Umbilical cord (tissue), 2 donors: Measurements from ENCODE around the gene PKP3. TPM values are rescaled to one million over a fixed set of nuclear protein-coding genes. Genes with fewer than 3 reads are reported as not detected.

Source experiments
- DNase-seq: peaks from one replicate; pipeline ENCODE4 v3.0.0-alpha.2; 2015; ENCODE audit warnings: low spot score
- total RNA-seq: library from RNA; depleted of rRNA; stranded (reverse); fragments of >200 nt; gene quantifications from one replicate; pipeline ENCODE4 v1.2.3, GENCODE V29; 2014; ENCODE audit warnings: low replicate concordance; ENCODE audit not compliant: insufficient read depth

Gene PKP3
- total RNA-seq, 1 donor from 2014 or later: 36.6 TPM

GRCh38 chr11:363948-364761 is 29.9 kb upstream of the PKP3 start:
- DNase-seq: no peak

DNA sequence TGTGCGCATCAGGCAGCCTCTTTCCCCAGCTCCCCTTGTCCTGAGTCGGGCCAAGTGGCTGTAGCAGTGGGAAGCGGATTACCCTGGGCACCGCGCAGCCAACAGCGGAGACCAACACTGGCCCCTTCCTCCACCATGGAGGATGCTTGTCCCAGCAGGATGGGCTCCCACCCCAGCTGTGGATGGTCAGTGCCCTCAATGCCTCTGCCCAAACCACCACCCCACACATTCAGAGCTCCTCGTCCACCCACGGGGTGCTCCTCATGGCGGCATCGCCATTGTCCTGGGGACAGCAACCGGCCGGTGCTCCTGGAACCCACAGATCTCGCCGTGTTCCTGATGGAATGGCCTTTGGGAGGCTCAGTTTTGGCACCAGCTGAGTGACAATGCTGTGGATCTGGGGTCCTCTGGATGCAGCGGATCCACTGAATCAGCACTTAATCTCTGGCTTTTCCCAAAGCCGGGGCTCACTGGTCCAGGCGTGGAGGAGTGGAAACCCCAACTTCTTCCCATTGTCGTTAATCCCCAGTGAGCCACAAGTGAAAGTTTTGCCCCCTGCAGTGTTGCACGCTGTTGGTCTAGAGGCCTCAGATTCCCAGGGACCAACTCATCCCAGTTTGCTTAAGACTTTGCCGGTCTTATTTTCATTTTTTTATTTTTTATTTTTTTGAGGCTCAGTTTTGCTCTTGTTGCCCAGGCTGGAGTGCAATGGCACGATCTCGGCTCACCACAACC is 28.9 kb upstream of the PKP3 start:
- no peak for DNase-seq

GRCh38 chr11:365831-366230 is 28.2 kb upstream of the PKP3 start:
- no peak for DNase-seq

- no peak for DNase-seq
Measured at GRCh38 chr11:367956-368413, 26.0 kb upstream of the PKP3 start.

DNA sequence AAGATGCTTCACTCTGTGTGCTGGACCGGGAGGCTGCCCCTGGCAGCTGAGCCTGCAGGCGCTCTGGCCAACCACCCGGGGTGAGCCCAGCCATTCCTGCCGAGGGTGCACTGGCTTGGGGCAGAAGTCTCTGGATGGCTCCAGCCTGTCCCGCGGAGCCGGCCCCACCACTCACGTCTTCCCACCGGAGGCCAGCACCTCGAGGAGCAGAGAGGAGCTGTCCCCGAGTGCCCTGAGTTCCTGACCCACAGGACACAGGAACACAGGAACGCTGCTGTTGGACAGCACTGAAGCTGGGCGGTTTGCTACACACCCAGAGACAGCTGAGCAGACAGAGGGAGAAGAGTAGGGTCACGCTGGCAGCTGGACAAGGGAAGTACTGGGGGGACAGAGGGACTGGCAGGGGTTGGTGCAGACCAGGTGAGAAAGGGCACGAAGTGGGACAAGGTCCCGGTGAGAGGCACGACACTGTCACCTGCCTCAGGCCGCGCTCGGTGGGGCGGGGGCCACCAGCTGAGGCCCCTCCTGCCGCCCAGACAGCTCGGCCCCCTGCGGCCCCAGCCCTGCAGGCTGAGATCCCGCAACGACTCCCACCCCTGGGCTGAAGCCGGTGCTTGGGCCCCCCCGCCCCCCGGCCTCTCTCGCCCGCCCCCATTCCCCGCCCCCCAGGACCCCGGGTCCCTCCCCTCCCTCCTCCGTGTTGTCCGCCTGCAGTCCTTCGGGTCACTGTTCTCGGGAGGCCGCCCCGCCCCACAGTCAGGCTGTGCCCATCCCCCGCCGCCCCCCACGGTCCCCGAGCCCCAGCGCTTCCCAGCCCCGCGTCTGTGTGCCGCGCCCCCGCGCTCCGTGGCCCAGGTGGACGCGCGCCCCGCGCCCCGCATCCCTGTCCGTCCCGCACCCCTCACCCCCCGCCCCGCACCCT is 25.3 kb upstream of the PKP3 start:
- DNase-seq: no peak

DNA sequence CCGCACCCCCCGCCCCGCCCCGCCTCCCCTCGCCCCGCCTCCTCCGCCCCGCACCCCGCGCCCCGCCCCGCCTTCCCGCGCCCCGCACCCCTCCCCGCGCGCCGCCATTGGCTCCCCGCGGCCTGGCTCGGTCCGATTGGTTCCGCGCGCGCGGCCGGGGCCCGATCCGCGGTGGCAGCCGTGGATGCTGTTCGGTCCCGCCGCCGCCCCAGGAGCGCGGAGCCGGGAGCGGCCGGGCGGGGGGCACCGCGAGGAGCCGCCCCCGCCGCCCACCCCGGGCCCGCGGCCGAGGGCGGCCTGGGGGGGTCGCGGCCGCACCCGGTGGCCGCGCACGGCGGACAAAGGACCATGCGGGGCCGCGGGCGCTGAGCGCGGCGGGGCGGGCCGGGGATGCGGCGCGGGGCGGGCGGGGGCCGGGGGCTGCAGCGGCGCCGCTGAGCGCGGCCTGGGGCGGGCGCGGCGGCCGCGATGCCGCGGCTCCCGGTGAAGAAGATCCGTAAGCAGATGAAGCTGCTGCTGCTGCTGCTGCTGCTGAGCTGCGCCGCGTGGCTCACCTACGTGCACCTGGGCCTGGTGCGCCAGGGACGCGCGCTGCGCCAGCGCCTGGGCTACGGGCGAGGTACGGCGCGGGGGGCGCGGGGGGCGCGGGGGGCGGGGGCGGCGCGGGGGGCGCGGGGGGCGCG is 24.5 kb upstream of the PKP3 start, which contains the start of gene B4GALNT4:
TSS of gene B4GALNT4 (plus strand) at position 164 of the 683 bp plus-strand sequence. CDS start at position 469, 305 bp downstream.
- no peak for DNase-seq

- DNase-seq: no peak
Measured at GRCh38 chr11:370070-370941, 23.7 kb upstream of the PKP3 start.

- DNase-seq: no peak
Measured at GRCh38 chr11:371051-371450, 23.0 kb upstream of the PKP3 start.

DNA sequence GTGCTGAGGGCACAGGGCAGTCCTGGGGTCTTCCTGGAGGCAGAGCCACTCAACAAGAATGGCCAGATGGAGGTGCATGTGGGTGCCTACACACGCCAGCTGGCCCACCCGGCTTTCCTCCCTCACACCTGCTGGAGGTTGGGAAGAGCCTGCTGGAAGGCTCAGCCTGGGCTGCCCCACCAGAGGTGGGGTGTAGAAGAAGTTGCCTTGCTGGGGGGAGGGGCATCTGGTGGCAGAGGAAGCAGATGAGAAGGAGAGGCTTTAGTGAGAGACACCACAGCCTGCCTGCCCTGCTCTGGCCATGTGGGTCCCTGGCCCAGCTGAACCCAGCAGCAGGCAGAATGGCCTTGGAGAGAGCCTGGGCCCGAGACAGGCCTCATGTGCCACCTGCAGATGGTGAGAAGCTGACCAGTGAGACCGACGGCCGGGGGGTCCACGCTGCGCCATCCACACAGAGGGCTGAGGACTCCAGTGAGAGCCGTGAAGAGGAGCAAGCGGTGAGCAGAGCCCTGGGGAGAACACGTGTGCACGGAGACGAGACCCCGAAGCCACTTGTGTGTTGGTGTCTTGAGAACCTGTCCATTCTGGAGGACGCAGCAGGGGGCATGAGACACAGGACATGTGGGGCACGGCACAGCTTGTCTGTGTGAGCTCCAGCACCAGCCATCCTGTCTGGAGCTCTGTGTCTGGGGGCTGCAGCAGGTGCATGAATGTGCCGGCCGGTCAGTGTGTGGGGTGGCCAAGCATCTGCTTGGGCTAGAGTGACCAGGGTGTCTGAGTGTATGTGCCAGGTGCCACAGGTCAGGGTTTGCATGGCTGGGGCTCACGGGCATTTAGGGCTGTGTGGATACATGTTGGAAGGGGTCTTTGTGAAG is 22.1 kb upstream of the PKP3 start:
- no peak for DNase-seq

- DNase-seq: no peak
Measured at GRCh38 chr11:372809-373715, 20.9 kb upstream of the PKP3 start.

DNA sequence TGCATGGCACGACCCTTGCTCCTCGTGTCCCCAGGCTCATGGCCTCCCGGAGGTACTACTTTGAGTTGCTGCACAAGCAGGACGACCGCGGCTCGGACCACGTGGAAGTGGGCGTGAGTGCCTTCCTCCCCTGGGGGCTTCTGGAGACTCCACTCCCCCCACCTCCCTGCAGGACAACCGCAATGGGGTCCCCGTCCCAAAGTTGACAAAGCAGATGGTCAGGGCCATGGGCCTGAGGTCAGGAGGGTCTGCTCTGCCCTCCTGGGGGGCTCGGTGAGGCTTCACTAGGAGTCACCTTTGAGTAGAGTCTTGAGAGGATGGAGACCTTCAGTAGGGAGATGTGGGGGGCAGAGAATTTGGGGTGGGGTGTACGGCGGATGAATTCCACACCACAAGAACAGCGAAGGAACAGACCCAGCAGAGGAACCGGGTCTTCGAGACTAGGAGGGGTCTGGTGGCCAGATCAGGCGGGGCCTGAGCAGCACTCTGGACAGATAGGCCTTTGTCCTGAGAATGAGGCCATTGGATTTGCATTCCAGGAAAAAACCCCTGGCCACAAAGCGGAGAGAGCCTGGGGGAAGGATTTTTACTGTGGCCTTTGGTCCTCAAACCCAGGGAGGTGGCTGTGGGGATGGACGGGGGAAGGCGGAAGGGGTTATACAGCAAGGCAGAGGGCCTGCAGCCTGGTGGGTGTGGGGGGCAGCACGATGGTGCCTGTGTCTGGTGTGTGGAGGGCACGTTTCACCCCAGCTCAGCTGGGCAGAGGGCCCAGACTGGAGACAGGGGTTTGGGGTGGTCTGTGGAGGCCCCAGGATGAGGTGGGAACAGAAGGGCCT is 20.1 kb upstream of the PKP3 start:
- no peak for DNase-seq

DNA sequence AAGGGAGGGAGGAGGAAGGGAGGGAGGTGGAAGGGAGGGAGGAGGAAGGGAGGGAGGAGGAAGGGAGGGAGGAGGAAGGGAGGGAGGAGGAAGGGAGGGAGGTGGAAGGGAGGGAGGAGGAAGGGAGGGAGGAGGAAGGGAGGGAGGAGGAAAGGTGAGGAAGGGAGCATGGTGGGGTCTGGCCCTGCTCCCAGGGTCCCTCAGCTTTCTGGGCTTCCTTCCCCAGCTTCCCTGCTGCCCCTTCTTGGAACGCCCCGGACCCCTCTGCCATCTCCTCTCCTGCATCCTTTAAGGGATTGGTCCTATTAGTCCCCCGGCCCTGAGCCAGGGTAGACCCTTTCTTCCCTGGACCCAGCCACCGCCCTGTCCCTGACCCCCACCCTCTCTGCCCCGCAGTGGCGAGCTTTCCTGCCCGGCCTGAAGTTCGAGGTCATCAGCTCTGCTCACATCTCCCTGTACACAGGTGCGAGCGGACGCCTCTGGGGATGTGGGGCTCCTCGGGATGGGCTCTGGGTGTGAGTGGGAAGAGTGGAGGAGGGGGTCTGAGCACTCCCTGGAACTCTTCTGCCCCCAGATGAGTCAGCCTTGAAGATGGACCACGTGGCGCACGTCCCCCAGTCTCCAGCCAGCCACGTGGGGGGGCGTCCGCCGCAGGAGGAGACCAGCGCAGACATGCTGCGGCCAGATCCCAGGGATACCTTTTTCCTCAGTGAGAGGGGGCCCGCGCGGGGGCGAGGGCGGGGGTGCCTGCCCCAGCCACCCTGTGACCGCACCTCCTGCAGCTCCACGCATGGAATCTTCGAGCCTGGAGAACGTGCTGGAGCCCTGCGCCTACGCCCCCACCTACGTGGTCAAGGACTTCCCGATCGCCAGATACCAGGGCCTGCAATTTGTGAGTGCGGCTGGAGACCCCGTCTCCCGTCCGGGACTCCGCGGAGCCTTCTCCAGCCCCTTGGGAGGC is 18.7 kb upstream of the PKP3 start:
- DNase-seq: no peak

GRCh38 chr11:376531-377173 is 17.4 kb upstream of the PKP3 start:
- DNase-seq: no peak

- no peak for DNase-seq
Measured at GRCh38 chr11:377174-377865, 16.7 kb upstream of the PKP3 start.
